C4-2B (cell line): Measurements from ENCODE around the gene TRMT11.

Source experiments
- ZFX ChIP-seq: fragments of 450-650 bp; IDR thresholded peaks from 2 replicates; pipeline ENCODE4 v1.6.1; 2017
- TF ChIP-seq, protein P1 (sequence below): fragments of 450-650 bp; conservative IDR thresholded peaks from 2 replicates; pipeline ENCODE4 v1.5.1; 2017; ENCODE audit warnings: mild to moderate bottlenecking

DNA sequence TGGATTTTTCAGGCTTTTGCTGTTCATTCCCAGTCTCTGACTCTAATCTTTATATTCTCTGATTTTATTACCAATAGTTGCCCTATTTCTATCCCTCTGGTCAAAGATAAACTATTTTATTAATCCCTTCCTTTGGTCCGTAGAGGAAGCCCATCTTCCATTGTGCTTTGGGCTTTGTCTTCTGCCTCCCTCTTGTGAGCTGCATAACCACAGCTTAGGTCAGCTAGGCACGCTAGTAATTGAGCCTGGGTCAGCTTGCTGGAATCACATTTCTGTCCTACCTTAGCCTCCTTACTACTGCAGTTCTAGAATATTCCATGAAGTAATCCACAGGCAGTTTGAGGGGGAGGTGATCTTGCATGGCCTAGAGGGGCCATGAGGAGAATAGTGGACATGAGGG is 49.4 kb downstream of the TRMT11 start:
- TF ChIP-seq, protein P1, sequence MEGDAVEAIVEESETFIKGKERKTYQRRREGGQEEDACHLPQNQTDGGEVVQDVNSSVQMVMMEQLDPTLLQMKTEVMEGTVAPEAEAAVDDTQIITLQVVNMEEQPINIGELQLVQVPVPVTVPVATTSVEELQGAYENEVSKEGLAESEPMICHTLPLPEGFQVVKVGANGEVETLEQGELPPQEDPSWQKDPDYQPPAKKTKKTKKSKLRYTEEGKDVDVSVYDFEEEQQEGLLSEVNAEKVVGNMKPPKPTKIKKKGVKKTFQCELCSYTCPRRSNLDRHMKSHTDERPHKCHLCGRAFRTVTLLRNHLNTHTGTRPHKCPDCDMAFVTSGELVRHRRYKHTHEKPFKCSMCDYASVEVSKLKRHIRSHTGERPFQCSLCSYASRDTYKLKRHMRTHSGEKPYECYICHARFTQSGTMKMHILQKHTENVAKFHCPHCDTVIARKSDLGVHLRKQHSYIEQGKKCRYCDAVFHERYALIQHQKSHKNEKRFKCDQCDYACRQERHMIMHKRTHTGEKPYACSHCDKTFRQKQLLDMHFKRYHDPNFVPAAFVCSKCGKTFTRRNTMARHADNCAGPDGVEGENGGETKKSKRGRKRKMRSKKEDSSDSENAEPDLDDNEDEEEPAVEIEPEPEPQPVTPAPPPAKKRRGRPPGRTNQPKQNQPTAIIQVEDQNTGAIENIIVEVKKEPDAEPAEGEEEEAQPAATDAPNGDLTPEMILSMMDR, result no peak
- no peak for TF ChIP-seq ZFX
